BLaER1 (cell line): ENCODE measurements around the gene MAT2A.

Experiments used
- H3K27ac ChIP-seq: shearing (Covaris generic); formaldehyde crosslinking; 2 replicates; pipeline ENCODE4 v1.8.1; 2022
- H3K27me3 ChIP-seq: shearing (Covaris generic); formaldehyde crosslinking; 2 replicates; pipeline ENCODE4 v1.8.1; 2022
- H3K36me3 ChIP-seq: shearing (Covaris generic); formaldehyde crosslinking; 2 replicates; pipeline ENCODE4 v1.8.1; 2022
- H3K4me1 ChIP-seq: shearing (Covaris generic); formaldehyde crosslinking; 2 replicates; pipeline ENCODE4 v1.8.1; 2022
- H3K4me2 ChIP-seq: shearing (Covaris generic); formaldehyde crosslinking; 2 replicates; pipeline ENCODE4 v1.8.1; 2022
- H3K4me3 ChIP-seq: shearing (Covaris generic); formaldehyde crosslinking; 2 replicates; pipeline ENCODE4 v1.8.1; 2022
- H3K9ac ChIP-seq: shearing (Covaris generic); formaldehyde crosslinking; 2 replicates; pipeline ENCODE4 v1.8.1; 2022
- H3K9me3 ChIP-seq: shearing (Covaris generic); formaldehyde crosslinking; 2 replicates; pipeline ENCODE4 v1.8.1; 2022
- H4K20me1 ChIP-seq: shearing (Covaris generic); formaldehyde crosslinking; 2 replicates; pipeline ENCODE4 v1.8.1; 2022
- Cebpa-rat ChIP-seq: shearing (Covaris generic); IDR thresholded peaks from 2 replicates; pipeline ENCODE4 v1.8.1; 2022

MAT2A gene

GRCh38 chr2:85504778-85505261 is 34.1 kb upstream of the MAT2A start:
- peaks cover 13% of the 10 kb centered on the region; the same call in 1 of the 2 replicates for H3K4me1 ChIP-seq

GRCh38 chr2:85505551-85506238 is 33.3 kb upstream of the MAT2A start:
- Histone ChIP-seq H3K27me3 (no peaks in the 10 kb centered on the region), H3K4me1 (0 out of 2 replicates have a peak, but pooled peaks cover 7% of the 10 kb centered on the region), H3K27ac (no peak overlapping the region), H4K20me1 (no peaks in the 10 kb centered on the region), H3K9ac (no peak overlapping the region), H3K4me3 (no peak overlapping the region), H3K9me3 (no peaks in the 10 kb centered on the region), H3K4me2 (no peak overlapping the region), H3K36me3 (no peaks in the 10 kb centered on the region)
- TF ChIP-seq Cebpa-rat: no peak

More at GRCh38 chr2:85504778-85505261, 34.1 kb upstream of the MAT2A start:
- H4K20me1 ChIP-seq: no peaks in the 10 kb centered on the region
- H3K27me3 ChIP-seq: no peaks in the 10 kb centered on the region
- no peaks in the 10 kb centered on the region for H3K36me3 ChIP-seq
- no peak overlapping the region for H3K9ac ChIP-seq
- H3K9me3 ChIP-seq: no peaks in the 10 kb centered on the region
- no peak overlapping the region for H3K4me3 ChIP-seq
- TF ChIP-seq Cebpa-rat: no peak
- no peak overlapping the region for H3K27ac ChIP-seq
- no peak overlapping the region for H3K4me2 ChIP-seq

- no peaks in the 10 kb centered on the region for H4K20me1 ChIP-seq
- no peaks in the 10 kb centered on the region for H3K36me3 ChIP-seq
- no peak overlapping the region for H3K4me2 ChIP-seq
- H3K27me3 ChIP-seq: no peaks in the 10 kb centered on the region
- no peak overlapping the region for H3K4me3 ChIP-seq
- no peak overlapping the region for H3K27ac ChIP-seq
- 0 out of 2 replicates have a peak, but pooled peaks cover under 1% of the 10 kb centered on the region for H3K4me1 ChIP-seq
- no peak for TF ChIP-seq Cebpa-rat
- H3K9ac ChIP-seq: no peak overlapping the region
- H3K9me3 ChIP-seq: no peaks in the 10 kb centered on the region
Observed at GRCh38 chr2:85506768-85507181, 32.2 kb upstream of the MAT2A start.

- TF ChIP-seq Cebpa-rat: no peak
- H4K20me1 ChIP-seq: no peaks in the 10 kb centered on the region
Observed at GRCh38 chr2:85511008-85511811, 27.8 kb upstream of the MAT2A start.

DNA sequence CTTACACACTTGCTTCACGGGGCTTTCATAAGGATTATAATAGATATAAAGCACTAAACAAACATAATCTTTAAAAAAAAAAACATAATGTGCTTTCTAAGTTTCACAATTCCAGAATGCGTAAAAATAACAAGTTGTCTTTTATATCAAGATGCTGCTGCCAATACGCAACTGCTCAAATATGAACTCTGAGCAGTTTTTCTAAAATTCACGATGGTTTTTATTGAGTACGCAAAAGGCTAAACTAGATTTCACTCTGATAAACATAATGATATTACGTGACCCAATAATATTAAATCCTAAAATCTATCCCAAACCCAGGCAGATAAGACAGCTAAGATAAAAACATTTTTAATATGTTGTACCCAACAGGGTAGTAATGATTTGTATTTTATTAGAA is 24.6 kb upstream of the MAT2A start:
- TF ChIP-seq Cebpa-rat: no peak
- Histone ChIP-seq H3K4me1 (no peaks in the 10 kb centered on the region), H3K36me3 (no peaks in the 10 kb centered on the region), H3K4me2 (no peak overlapping the region), H3K9me3 (no peaks in the 10 kb centered on the region), H4K20me1 (no peaks in the 10 kb centered on the region), H3K27me3 (no peaks in the 10 kb centered on the region), H3K4me3 (no peak overlapping the region), H3K27ac (no peak overlapping the region), H3K9ac (no peak overlapping the region)

More at GRCh38 chr2:85511008-85511811, 27.8 kb upstream of the MAT2A start:
- Histone ChIP-seq H3K4me2 (no peak overlapping the region), H3K9ac (no peak overlapping the region), H3K27me3 (no peaks in the 10 kb centered on the region), H3K4me3 (no peak overlapping the region), H3K4me1 (no peaks in the 10 kb centered on the region), H3K27ac (no peak overlapping the region), H3K36me3 (no peaks in the 10 kb centered on the region), H3K9me3 (no peaks in the 10 kb centered on the region)

GRCh38 chr2:85516653-85517389 is 22.1 kb upstream of the MAT2A start:
- H3K36me3 ChIP-seq: no peaks in the 10 kb centered on the region
- no peaks in the 10 kb centered on the region for H4K20me1 ChIP-seq
- H3K27ac ChIP-seq: no peak overlapping the region
- no peaks in the 10 kb centered on the region for H3K27me3 ChIP-seq
- TF ChIP-seq Cebpa-rat: no peak
- H3K9me3 ChIP-seq: no peaks in the 10 kb centered on the region
- H3K4me2 ChIP-seq: no peak overlapping the region
- H3K4me1 ChIP-seq: no peaks in the 10 kb centered on the region
- no peak overlapping the region for H3K9ac ChIP-seq
- H3K4me3 ChIP-seq: no peak overlapping the region

- TF ChIP-seq Cebpa-rat: no peak
- Histone ChIP-seq H3K27ac (no peak overlapping the region), H3K9ac (no peak overlapping the region), H3K4me3 (no peak overlapping the region), H3K36me3 (no peaks in the 10 kb centered on the region), H3K4me1 (peaks cover 40% of the 10 kb centered on the region), H3K9me3 (no peaks in the 10 kb centered on the region), H3K27me3 (no peaks in the 10 kb centered on the region), H4K20me1 (no peaks in the 10 kb centered on the region), H3K4me2 (no peak overlapping the region)
Observed at GRCh38 chr2:85522090-85522647, 16.8 kb upstream of the MAT2A start.

DNA sequence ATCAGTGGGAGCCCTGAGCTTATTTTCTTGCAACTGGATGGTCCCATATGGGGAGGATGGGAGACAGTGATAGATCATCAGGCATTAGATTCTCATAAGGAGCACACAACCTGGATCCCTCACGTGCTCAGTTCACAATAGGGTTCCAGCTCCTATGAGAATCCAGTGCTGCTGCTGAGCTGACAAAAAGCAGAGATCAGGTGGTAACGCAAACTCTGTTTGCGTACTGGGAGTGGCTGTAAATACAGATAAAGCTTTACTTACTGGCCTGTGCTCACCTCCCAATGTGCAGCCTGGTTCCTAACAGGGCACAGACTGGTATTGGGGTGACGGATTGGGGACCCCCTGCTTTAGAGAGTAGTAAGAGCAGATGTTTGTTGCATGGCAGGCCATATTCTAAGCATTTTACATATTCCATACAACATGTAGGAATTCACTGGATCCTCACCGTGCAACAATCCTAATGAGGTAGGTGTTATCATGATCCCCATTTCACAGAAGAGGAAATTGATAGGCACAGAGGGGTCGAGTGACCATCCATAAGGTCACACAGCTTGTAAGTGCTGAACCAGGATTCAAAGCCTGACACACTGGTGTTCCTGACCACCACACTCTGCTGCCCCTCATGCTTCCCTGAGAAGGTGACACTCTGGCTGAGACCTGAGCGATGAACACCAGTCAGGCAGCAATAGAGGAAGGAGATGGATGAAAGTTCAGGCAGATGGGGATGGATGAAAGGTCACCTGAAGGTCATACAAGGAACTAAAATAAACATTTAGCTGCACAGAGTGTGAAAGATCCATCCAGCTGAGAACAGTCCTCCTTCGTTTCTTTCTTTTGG is 15.7 kb upstream of the MAT2A start:
- Histone ChIP-seq H4K20me1 (no peaks in the 10 kb centered on the region), H3K4me1 (peaks cover 40% of the 10 kb centered on the region), H3K9ac (peak overlapping the region; percentile 70), H3K36me3 (no peaks in the 10 kb centered on the region), H3K27me3 (no peaks in the 10 kb centered on the region), H3K27ac (peak overlapping the region; percentile 76), H3K4me3 (no peak overlapping the region; the same call in 1 of the 2 replicates), H3K4me2 (peak overlapping the region; percentile 85), H3K9me3 (no peaks in the 10 kb centered on the region)
- TF ChIP-seq Cebpa-rat: no peak
